NCI-H1694 treated with DMSO at 0.1 percent for 48 hours (cell line): ENCODE data around the gene CENPVL2.
"Not testable (repeated sequence)": the region's sequence is repeated elsewhere in the genome, so short reads cannot be mapped to it uniquely, and the experiment has no call there.

Experiments used
- DNase-seq: peaks from one replicate; lab custom pipeline; 2025; lab: John Stamatoyannopoulos, UW

Gene CENPVL2

GRCh38 chrX:51682720-51683062 is at the start of gene CENPVL2:
CENPVL2 (minus strand) TSS chrX:51682831; CDS start chrX:51682831, 0 bp downstream.
- not testable (repeated sequence) for DNase-seq

- DNase-seq: no peak
Measured at GRCh38 chrX:51728202-51728601, 45.6 kb upstream of the CENPVL2 start.

GRCh38 chrX:51712943-51713647 is 30.5 kb upstream of the CENPVL2 start:
- not testable (repeated sequence) for DNase-seq

GRCh38 chrX:51710277-51711164 is 27.9 kb upstream of the CENPVL2 start, which contains the start of gene CENPVL1:
CENPVL1 (plus strand) TSS chrX:51710512; CDS start chrX:51710512, 0 bp downstream.
- DNase-seq: not testable (repeated sequence)

- DNase-seq: no peak
Measured at GRCh38 chrX:51697397-51697796, 14.8 kb upstream of the CENPVL2 start.

GRCh38 chrX:51694254-51694653 is 11.6 kb upstream of the CENPVL2 start:
- no peak for DNase-seq

- not testable (repeated sequence) for DNase-seq
Measured at GRCh38 chrX:51681808-51682719, 567 bp downstream of the CENPVL2 start.

- not testable (repeated sequence) for DNase-seq
Measured at GRCh38 chrX:51679689-51680433, 2.8 kb downstream of the CENPVL2 start.

GRCh38 chrX:51665981-51666380 is 16.6 kb downstream of the CENPVL2 start:
- no peak for DNase-seq

- no peak for DNase-seq
Measured at GRCh38 chrX:51643377-51643776, 39.3 kb downstream of the CENPVL2 start.

GRCh38 chrX:51641421-51642021 is 41.1 kb downstream of the CENPVL2 start:
- DNase-seq: peak; percentile 34

GRCh38 chrX:51636511-51636910 is 46.1 kb downstream of the CENPVL2 start:
- DNase-seq: not testable (repeated sequence)
